ENCODE measurements around the gene SPDYE8. TPM values are rescaled to one million over a fixed set of nuclear protein-coding genes. Genes with fewer than 3 reads are reported as not detected.
"Not testable (repeated sequence)": the region's sequence is repeated elsewhere in the genome, so short reads cannot be mapped to it uniquely, and the experiment has no call there.

Gene SPDYE8, protein sequence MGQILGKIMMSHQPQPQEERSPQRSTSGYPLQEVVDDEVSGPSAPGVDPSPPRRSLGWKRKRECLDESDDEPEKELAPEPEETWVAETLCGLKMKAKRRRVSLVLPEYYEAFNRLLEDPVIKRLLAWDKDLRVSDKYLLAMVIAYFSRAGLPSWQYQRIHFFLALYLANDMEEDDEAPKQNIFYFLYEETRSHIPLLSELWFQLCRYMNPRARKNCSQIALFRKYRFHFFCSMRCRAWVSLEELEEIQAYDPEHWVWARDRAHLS
- polyA plus RNA-seq (ENCODE audit: insufficient read length in 4 of 4), result 1 to 10 TPM in 1 of 4 donors, under 1 TPM in 3; 0.13 to 1.0 (median 0.60) TPM

DNA sequence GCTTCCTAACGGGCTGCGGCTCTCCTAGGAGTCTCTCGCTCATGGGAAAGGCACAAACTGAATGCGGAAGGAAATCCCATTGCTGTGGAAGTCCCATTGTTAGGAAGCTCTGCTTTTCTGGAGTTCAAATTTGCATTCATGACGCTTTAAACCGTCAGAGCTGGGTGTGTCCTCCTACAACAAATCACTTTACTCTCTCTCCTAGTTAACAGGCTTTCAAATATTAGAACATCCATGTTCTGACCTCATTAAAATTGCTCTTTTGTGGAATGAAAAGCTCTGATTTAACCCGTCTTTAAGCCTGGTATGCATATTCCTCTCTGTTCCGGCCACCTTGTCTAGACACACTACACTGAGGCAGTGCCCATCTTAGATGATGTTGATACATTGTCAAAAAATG is at the start of gene SPDYE8:
SPDYE8 (minus strand) TSS at position 101 of the 400 bp plus-strand sequence. CDS start 1,800 bp downstream, outside the sequence.
- DNase-seq (ENCODE audit: low read depth in 4 of 4, low spot score in 2 of 4), result not testable (repeated sequence)

DNA sequence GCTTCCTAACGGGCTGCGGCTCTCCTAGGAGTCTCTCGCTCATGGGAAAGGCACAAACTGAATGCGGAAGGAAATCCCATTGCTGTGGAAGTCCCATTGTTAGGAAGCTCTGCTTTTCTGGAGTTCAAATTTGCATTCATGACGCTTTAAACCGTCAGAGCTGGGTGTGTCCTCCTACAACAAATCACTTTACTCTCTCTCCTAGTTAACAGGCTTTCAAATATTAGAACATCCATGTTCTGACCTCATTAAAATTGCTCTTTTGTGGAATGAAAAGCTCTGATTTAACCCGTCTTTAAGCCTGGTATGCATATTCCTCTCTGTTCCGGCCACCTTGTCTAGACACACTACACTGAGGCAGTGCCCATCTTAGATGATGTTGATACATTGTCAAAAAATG is 28.2 kb upstream of the SPDYE8 start, which contains the start of gene SPDYE11:
SPDYE11 (minus strand) TSS at position 101 of the 400 bp plus-strand sequence. CDS start 1,800 bp downstream, outside the sequence.
- not testable (repeated sequence) for DNase-seq (ENCODE audit: low read depth in 4 of 4, low spot score in 2 of 4)

DNA sequence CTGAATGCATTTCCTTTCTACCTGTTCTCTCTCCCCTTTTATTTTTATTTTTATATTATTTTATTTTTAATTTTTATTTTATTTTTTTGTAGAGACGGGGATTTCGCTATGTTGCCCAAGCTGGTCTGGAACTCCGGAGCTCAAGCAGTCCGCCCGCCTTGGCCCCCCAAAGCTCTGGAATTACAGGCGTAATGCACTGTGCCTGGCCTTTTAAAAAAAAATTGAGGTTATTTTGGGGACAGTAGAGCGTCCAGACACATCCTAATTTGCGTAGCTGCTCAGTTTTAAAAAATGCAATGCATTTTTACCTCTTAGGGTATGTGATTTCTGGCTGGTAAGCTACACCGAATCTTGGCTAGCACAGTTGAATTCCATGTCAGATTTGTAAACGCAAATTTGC is 23.1 kb downstream of the SPDYE8 start:
- not testable (repeated sequence) for DNase-seq (ENCODE audit: low read depth in 4 of 4, low spot score in 2 of 4)

DNA sequence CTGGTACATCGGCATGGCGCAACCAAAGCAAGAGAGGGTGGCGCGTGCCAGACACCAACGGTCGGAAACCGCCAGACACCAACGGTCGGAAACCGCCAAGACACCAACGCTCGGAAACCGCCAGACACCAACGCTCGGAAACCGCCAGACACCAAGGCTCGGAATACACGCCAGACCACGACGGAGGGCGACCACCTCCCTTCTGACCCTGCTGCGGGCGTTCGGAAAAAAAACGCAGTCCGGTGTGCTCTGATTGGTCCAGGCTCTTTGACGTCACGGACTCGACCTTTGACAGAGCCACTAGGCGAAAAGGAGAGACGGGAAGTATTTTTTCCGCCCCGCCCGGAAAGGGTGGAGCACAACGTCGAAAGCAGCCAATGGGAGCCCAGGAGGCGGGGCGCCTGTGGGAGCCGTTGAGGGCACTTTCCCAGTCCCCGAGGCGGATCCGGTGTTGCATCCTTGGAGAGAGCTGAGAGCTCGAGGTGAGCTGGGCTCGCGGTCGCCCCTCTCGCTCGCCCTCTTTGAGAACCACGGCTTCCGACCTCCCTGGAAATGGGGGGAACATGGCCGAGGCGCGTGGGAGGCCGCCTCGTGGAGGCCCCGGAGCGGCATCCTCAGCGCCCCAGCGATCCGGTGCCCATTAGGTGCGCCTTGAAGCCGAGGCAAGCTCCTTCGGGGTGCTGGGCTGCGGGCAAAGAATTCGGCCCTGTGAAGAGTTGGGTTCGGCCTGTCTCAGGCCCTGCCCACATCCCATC is 23.7 kb downstream of the SPDYE8 start:
- DNase-seq (ENCODE audit: low read depth in 4 of 4, low spot score in 2 of 4), result peak in 3 of 4 donors; percentile 65 to 82 (median 70)

DNA sequence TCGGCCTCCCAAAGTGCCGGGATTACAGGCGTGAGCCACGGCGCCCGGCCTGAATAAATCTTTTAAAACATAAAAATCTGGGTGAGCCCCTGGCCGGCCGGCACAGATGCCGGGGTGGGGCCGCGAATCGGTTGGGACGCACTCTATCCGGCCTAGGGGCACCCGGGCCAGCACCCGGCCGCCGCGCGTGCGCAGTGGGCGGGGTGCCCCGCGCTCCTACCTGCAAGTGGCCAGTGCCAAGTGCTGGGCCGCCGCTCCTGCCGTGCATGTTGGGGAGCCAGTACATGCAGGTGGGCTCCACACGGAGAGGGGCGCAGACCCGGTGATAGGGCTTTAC is 24.2 kb downstream of the SPDYE8 start:
- DNase-seq (ENCODE audit: low read depth in 4 of 4, low spot score in 2 of 4), result not testable (repeated sequence)

DNA sequence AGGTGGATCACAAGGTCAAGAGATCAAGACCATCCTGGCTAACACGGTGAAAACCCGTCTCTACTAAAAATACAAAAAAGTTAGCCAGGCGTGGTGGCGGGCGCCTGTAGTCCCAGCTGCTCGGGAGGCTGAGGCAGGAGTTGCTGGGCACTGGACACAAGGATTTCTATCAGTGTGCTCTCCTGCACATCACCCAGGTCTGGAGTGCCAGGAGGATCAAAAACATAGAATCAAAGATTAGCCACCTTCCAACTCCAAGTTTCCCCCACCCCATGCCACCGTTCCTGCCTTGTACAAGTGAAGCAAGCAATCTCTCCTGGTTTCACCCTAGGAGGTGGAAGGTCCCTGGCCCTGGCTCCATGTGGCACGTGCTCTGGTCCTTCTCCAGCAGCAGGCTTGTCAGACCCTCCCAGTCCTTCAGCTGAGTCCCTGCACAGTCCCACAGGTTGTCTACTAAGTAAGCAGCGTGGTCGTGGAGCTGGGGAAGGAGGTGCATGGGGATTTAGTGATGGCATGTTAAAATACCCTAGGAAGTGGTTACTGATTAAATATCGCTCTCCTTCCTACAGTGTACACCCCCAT is 31.6 kb downstream of the SPDYE8 start:
- not testable (repeated sequence) for DNase-seq (ENCODE audit: low read depth in 4 of 4, low spot score in 2 of 4)

DNA sequence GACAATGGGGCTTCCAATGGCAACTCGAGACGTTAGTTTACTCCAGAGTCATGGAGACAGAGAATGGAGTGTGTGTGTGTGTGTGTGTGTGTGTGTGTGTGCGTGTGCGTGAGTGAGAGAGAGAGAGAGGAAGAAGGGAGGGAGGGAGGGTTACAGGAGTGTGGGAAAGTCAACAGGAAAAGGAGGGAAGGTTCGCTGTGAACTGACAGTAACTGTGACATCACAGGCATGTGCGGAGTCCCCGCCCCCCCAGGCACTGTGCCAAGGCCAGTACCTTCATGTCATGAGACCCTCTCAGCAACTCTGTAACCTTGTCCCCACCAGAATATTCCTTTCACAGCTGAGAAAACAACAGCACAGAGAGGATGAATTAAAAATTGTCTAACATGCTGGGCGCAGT is 32.1 kb downstream of the SPDYE8 start:
- not testable (repeated sequence) for DNase-seq (ENCODE audit: low read depth in 4 of 4, low spot score in 2 of 4)

DNA sequence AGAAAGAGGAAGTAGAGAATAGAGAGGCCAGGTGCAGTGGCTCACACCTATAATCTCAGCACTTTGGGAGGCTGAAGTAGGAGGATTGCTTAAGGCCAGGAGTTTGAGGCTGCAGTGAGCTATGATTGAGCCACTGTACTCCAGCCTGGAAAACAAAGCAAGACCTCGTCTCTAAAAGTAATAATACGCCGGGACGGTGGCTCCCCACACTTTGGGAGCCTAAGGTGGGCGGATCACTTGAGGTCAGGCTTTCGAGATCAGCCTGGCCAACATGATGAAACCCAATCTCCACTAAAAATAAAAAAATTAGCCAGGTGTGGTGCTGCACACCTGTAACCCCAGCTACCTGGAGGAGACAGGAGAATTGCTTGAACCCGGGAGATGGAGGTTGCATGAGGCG is 34.1 kb downstream of the SPDYE8 start:
- not testable (repeated sequence) for DNase-seq (ENCODE audit: low read depth in 4 of 4, low spot score in 2 of 4)

DNA sequence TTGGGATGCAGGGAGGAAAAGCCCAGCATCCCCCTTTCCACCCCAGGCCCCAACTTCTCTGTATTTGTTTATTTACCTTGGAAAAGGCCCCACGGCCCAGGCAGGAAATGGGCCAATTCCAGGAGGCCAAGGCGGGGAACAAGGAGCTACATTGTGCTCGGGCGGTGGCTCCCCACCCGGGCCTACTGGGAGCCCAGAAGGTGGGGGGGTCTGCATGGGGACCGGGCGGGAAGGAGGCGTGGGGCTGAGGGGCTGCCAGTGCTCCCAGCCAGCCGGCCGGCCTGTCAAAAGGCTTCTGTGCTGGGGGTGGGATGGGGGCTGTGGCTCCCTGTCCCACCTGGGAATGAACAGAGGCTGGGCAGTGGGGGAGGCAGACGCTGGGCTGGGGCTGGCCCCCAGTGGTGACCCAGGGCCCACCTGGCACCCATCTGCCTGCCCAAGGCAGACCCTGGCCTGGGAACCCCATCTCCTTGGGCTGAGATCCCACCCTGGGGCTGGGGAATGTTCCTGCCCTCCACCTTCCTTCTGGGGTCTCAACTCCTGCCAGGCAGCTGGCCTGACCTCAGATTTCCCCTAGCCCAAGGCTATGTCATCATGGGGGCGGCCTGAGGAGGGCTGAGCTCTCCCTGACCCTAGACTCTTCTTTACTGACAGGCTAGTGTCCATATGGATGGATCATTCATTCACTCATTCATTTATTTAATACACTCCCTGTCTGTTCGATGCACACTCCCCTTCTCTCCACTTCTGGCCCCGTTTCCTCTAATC is 39.2 kb downstream of the SPDYE8 start:
- not testable (repeated sequence) for DNase-seq (ENCODE audit: low read depth in 4 of 4, low spot score in 2 of 4)

DNA sequence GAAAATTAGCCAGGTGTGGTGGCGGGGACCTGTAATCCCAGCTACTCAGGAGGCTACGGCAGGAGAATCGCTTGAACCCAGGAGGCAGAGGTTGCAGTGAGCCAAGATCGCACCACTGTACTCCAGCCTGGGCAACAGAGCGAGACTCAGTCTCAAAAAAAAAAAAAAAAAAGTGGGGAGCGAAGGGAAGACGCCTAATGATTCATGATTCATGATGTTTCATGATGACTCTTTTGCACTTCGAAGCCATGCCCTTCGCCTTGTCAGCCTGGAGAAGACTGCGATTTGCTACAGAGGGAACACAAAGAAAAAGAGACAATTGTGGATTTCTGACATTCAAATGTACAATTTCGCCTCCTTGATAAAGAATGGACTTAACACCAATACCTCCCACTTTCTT is 47.5 kb downstream of the SPDYE8 start:
- not testable (repeated sequence) for DNase-seq (ENCODE audit: low read depth in 4 of 4, low spot score in 2 of 4)

DNA sequence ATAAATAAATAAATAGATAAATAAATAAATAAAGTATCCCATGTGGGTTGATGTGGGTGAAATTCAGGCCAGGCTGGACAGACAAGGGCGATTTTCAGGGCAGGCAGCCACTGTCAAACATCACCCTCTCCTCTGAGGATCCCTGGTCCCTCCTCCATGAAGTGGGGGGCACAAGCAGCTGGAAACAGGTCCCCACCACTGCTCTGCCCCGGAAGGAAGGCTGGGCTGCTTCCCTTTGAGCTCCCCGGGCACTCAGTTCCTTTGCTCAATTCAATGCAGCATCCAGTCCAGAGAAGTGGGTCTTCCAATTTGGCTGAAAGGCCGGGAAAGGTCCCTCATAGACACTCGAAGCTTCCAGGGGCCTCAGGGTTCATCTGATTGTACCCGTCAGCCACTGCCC is 49.2 kb downstream of the SPDYE8 start:
- DNase-seq (ENCODE audit: low read depth in 4 of 4, low spot score in 2 of 4), result not testable (repeated sequence)

DNA sequence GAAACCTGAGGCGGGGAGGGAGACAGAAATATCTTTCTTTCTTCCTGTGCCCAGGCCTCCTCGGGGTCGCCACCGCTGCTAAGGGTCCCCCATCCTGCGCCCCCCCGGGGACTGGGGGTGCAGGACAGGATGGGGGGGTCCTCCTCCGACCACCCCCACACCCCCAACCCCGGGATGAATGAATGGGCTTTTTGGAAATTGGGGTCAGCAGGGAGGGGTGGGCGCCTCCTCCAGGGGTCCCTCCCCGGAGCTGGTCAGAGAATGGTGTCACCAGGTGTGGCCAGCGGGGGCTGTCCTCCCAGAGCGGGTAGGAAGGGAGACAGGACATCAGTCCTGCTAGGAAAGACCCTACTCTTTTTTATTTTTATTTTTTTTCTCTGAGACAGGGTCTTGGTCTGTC is 53.1 kb downstream of the SPDYE8 start:
- DNase-seq (ENCODE audit: low read depth in 4 of 4, low spot score in 2 of 4), result not testable (repeated sequence)

DNA sequence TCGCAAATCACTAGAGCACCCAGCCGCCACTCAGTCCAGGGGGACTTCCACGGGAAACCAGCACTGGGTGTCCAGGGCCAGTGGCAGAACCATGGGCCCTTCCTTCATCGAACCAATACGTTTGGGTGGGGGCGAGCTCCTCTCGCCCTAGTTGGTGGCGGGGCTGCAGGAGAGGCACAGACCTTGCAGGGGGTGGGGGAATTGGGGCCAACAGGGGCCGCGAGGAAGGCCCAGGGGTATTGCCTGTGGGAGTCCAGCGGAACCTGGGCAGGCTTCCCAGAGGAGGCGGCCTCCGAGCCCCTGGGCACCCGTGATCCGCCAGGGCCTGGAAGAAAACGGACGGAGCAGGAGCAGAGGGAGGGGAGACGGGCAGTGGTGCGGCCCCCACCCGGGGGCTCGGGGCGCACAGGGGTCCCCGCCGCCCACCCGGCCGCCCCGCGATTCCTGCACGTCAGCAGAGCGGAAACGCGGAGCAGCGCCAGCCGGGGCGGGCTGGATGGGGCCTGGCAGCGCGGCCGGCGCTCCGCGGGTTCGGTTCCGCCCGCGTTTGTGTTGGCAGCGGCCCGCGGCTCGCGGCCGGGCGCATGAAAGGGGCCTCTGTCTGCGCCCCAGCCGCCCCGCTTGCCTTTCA is 53.8 kb downstream of the SPDYE8 start:
- not testable (repeated sequence) for DNase-seq (ENCODE audit: low read depth in 4 of 4, low spot score in 2 of 4)

DNA sequence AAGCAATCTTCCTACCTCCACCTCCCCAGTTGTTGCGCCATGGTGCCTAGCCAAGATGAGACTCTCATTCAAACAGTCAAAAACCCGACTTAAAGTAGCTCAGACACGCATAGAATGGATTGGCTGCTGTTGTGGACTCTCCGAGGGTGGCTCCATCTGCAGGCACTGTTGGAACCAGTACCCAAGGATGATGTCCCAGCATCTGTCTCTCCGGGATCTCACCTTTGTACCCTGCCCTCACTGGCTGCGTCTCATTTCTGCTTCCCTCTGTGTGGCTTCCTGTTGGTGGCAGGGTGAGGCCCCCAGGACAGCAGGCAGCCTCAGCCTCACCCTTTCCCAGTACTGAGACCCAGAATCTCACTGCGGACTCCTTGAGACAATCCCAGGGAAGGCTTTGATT is 54.8 kb downstream of the SPDYE8 start:
- not testable (repeated sequence) for DNase-seq (ENCODE audit: low read depth in 4 of 4, low spot score in 2 of 4)

DNA sequence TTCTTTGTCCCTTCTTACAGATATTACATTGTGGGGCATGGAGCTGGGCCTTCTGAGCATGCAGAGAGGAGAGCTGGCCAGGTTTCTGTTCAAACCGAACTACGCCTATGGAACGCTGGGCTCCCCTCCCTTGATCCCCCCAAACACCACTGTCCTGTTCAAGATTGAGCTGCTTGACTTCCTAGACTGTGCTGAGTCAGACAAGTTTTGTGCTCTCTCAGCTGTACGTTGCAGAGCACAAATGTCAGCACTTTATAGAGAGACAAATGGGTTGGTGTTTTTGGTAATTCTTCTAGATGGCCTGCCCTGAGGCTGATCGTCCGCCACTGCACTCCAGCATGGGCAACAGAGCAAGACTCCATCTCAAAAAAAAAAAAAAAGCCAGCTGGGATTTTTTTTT is 58.1 kb downstream of the SPDYE8 start:
- not testable (repeated sequence) for DNase-seq (ENCODE audit: low read depth in 4 of 4, low spot score in 2 of 4)

Other genes starting within 250 kb of the SPDYE8 start
- 1 to 10 TPM; 2.5 to 8.1 (median 3.7) TPM for gene TYW1B, start 201.6 kb downstream of the SPDYE8 start, polyA plus RNA-seq (ENCODE audit: insufficient read length in 4 of 4)
- gene POM121, start 104.7 kb downstream of the SPDYE8 start, polyA plus RNA-seq (ENCODE audit: insufficient read length in 4 of 4), result 10 to 100 TPM; 32.0 to 58.9 (median 44.9) TPM
- 1 to 10 TPM in 2 of 4 donors, under 1 TPM in 2; 0.59 to 3.5 (median 1.6) TPM for gene TRIM74, start 60.3 kb downstream of the SPDYE8 start, polyA plus RNA-seq (ENCODE audit: insufficient read length in 4 of 4)
- gene SPDYE11, start 28.1 kb upstream of the SPDYE8 start, polyA plus RNA-seq (ENCODE audit: insufficient read length in 4 of 4), result 1 to 10 TPM in 2 of 4 donors, under 1 TPM in 2; 0.13 to 1.3 (median 0.66) TPM
- gene SPDYE9, start 56.3 kb upstream of the SPDYE8 start, polyA plus RNA-seq (ENCODE audit: insufficient read length in 4 of 4), result 1 to 10 TPM in 2 of 4 donors, under 1 TPM in 2; 0.13 to 1.2 (median 0.66) TPM

All from left renal cortex interstitium (tissue), 4 donors.